GM12873 (cell line): ENCODE data around the gene SHOC2.

Source experiments
- CTCF ChIP-seq: IDR thresholded peaks from 2 replicates; pipeline ENCODE4 v1.5.1; 2012; ENCODE audit warnings: low read depth, mild to moderate bottlenecking, moderate library complexity, low read length, control low read depth; ENCODE audit not compliant: insufficient read depth; ENCODE audit errors: missing control alignments

Gene SHOC2

DNA sequence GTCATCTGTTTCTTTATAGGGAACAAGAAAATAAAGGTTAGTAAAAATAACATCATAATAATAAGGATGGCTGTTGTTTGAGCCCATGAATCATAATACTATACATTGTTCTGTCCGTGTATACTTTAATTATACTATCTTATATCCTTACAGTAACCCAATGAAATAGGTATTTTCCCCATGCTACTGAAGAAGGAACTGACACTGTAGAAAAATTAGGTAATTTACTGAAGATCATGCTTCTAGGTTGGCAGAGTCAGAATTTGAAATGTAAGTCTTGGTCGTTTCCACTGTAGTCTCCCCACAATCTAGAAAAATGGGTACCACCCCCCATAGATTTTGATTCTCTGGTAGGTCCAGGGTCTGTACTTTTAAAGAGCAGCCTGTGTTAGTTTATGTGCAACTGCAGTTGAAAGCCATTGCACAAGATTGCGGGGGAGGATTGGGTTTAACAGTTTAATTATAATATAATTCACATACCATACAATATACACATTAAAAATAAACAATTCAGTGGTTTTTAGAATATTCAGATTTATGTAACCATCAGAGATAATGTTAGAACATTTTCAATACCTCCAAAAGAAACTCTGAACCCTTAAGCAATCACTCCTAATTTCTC, 47.7 kb downstream of the SHOC2 start:
- TF ChIP-seq CTCF, result no peak

DNA sequence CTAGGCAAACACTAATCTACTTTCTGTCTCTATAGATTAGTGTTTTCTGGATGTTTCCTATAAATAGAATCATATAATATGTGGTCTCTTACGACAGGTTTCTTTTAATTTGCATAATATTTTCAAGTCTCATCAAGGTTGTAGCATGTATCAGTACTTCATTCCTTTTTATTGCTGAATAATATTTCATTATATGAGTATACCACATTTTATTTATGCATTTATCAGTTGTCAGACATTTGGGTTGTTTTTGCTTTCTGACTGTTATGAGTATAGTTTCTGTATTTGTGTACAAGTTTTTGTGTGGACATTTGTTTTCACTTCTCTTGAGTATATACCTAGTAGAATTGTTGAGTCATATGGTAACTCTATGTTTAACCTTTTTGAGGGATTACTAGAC, 48.2 kb downstream of the SHOC2 start:
- no peak for TF ChIP-seq CTCF

- TF ChIP-seq CTCF, result no peak
Observed at GRCh38 chr10:110969183-110969582, 49.8 kb downstream of the SHOC2 start.

- TF ChIP-seq CTCF, result no peak
Observed at GRCh38 chr10:110971638-110972037, 52.2 kb downstream of the SHOC2 start.

DNA sequence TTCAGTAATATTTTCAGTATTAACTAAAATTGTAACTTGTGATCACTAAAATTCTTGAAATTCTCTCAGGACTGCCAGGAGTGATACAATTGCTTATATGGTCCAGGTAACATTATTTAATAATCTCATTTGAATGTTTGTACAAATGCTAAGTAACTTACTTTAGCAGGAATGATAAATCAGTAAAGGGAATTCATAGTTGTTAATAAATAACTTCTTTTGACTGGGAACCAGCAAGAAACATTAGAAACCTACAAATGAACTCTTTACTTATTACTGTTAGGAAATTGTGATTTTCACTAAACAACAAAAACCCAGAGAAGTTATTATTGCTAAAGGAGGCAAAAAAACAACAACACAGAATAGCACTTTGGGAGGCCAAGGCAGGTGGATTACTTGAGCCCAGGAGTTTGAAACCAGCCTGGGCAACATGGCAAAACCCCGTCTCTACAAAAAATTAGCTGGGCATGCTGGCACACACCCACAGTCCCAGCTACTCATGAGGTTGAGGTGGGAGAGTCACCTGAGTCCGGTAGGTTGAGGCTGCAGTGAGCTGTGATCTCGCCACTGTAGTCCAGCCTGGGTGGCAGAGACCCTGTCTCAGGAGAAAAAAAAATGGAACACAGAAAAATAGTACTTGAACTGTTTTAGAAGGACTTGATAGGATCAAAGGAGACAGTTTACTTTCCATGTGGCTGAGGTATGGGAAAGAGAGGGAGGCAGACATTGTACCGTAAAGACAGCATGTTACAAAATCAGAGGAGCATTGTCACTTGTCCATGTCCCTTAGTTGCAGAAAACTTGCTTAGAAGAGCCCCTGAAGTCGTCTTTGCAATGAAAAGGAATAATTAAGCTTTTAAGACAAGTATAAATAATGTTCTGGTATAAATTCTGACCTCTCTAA, 53.1 kb downstream of the SHOC2 start:
- no peak for TF ChIP-seq CTCF

- TF ChIP-seq CTCF, result no peak
Observed at GRCh38 chr10:110973400-110973799, 54.0 kb downstream of the SHOC2 start.

GRCh38 chr10:110976577-110976976, 57.2 kb downstream of the SHOC2 start:
- no peak for TF ChIP-seq CTCF
